ENCODE data around the gene NSF.

The NSF gene

DNA sequence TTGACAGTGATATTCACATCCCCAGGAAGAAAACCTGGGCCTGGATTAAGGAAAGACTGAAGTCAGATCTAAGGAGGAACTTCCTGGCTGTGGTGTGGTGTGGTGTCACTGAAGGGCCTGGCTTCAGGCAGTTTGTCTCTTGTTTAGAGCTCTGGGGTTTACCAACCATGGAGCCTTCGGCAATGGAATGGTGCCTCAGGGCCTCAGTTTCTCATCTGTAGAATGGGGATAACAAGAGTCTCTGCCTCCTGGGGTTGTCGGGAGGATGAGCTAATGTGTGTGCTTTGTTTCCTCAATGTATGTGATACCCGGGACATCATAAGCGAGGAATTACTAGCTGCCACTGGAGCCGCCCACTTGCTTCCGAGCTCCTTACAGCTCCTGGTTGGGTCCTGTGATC is 215.3 kb downstream of the NSF start:
- no peak overlapping the region for H3K18ac ChIP-seq (ENCODE audit: low read length)
- no peak overlapping the region for H3K4me3 ChIP-seq (ENCODE audit: low read length)
- no CpG with 5 or more reads among the region's 6 CpGs for WGBS (ENCODE audit: extremely low coverage, insufficient coverage, low lambda C conversion rate)

More for the DNA sequence above, 215.3 kb downstream of the NSF start:
- Histone ChIP-seq H2BK15ac (replicated peaks; ENCODE audit: low read depth) (no peak overlapping the region), H3K79me2 (ENCODE audit: control insufficient read depth, insufficient read depth, low read length) (peaks cover 50% of the 10 kb centered on the region), H3K23ac (ENCODE audit: low read length) (no peak overlapping the region), H3K4me2 (ENCODE audit: low read length) (no peak overlapping the region), H2AK5ac (ENCODE audit: low read length) (no peak overlapping the region), H3K56ac (ENCODE audit: low read length) (no peak overlapping the region), H3K79me1 (ENCODE audit: low read length) (peaks cover 33% of the 10 kb centered on the region), H3K4ac (ENCODE audit: low read depth, low read length) (no peak overlapping the region), H3K36me3 (ENCODE audit: control insufficient read depth, insufficient read depth, low read length) (peaks cover 9% of the 10 kb centered on the region), H3K4me1 (ENCODE audit: control insufficient read depth, low read depth, low read length) (peaks cover 2% of the 10 kb centered on the region), H3K9ac (ENCODE audit: low read length) (no peak overlapping the region), H3K27me3 (ENCODE audit: insufficient read depth, low read length, poor library complexity) (no peaks in the 10 kb centered on the region), H4K5ac (ENCODE audit: low read length) (no peak overlapping the region), H4K8ac (ENCODE audit: low read depth, low read length) (no peak overlapping the region), H2BK120ac (ENCODE audit: low read depth, low read length) (no peak overlapping the region), H2BK5ac (ENCODE audit: low read length) (no peak overlapping the region), H3K27ac (ENCODE audit: low read depth, low read length) (no peak overlapping the region)
- no peak for DNase-seq
